T1000 (cell line): Measurements from ENCODE around the gene APOBEC3B.
"Not testable (repeated sequence)": the region's sequence is repeated elsewhere in the genome, so short reads cannot be mapped to it uniquely, and the experiment has no call there.

Experiments
- DNase-seq: peaks from one replicate; lab custom pipeline; 2025; ENCODE audit warnings: mixed read lengths; lab: John Stamatoyannopoulos, UW

The APOBEC3B gene

DNA sequence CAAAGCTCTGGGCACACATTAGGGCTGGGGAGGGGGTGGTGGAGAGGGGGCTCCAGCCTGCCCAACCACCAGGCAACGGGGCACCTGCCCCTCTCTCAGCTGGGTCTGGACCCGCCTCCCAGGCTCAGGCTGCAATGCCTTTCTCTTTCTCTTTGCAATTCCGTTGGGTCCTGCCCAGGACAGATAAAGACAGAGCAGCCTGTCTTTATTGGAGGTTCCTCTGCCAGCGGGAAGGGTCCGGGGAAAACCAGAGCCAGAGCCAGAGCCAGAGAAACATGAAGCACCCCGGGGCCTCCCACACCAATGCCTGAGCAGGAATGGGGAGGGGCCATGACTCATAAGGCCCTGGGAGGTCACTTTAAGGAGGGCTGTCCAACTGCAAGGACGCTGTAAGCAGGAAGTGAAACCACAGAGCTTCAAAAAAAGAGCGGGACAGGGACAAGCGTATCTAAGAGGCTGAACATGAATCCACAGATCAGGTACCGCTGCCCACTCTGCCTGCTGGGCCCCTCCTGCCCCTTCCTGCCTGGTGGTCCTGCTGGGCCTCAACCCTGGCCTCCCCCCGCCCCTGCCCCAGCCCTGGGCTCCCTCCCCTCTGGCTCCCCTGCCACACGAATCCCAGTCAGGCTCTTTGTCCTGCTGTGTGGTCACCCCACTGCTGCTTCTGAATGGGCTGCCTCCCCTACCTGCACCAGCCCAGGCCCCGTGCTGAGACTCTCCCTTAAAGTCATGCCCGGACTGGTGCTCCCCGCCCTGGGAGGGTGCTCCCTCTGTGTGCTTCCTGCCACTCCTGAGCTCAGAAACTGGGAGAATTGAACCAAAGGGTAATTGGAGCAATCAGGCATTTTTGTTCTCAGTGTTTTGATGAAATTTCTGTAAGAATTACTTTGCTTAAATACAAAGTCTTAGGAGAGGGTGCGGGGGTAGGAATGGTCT, at the start of gene APOBEC3B:
Gene APOBEC3B, plus strand, starts transcription at position 356 of the 936 bp plus-strand sequence. Its CDS starts 107 bp downstream, at position 463.
- peak; percentile 80 for DNase-seq

DNA sequence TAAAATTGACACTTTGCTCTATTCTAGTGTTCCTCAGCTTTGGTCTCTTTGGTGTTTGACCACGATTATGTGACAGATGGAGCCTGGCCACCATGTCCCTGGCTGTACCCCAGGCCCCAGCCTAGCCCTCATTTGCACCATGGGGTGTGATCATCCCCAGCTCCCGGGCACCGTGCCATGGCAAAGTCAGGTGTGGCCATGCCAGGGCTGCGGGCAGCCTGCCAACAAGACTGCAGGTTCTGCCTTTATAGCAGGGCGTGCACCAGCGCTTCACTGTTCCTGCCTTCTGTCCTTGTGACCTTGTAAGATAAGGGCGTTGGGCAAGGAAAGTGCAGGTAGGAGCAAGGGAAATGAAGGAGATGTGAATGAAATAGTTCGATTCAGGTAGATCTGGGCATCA, 47.1 kb upstream of the APOBEC3B start:
- no peak for DNase-seq

DNA sequence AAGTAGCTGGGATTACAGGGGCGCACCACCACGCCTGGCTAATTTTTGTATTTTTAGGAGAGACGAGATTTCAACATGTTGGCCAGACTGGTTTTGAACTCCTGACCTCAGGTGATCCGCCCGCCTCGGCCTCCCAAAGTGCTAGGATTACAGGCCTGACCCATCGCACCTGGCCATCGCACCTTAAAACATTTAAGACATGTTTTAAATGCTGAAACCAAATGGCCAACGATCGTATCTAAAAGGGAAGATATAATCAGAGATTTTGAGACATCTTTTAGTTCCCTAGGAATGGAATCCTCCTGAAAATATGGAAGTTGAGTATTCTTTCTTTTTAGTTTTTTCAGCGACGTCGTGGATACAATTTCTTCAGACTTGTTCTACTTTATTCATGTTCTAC, 46.5 kb upstream of the APOBEC3B start:
- DNase-seq = no peak

DNA sequence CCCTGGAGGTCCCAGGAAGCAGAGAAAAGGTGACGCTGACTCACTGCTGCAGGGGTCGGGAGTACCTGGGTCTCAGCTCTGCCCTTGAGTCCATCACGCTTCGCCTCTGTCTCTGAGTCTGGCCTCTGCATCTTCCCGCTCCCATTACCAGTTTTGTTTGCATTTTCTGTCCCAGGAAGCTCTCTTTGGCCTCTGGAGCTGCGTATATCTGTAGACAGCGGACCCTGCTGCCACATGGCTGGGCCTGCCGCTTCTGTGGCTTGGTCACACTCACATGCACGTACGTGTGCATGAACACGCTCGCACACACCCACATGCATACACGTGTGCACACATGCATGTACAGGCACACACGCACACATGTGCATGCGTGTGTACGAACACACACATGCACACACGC, 45.6 kb upstream of the APOBEC3B start:
- DNase-seq = no peak

DNA sequence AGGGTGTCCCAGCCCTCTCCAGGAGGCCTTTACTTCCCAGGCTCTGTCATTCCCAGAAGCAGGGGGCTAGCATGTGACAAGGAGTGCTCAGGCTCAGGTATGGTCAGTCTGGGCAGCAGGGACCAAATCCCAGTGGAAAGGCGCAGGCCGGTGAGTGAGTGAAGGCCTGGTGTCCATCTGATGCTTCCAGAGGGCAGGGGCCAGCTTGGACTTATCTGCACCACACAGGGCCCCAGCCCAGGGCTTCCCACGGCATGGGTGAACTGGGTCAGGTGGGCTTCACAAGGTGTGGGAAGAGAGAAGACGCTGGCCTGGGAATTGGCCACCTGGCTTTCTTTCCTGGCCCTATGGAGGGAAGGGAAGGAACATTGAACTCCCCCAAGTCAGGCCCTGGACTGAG, 45.1 kb upstream of the APOBEC3B start:
- no peak for DNase-seq

DNA sequence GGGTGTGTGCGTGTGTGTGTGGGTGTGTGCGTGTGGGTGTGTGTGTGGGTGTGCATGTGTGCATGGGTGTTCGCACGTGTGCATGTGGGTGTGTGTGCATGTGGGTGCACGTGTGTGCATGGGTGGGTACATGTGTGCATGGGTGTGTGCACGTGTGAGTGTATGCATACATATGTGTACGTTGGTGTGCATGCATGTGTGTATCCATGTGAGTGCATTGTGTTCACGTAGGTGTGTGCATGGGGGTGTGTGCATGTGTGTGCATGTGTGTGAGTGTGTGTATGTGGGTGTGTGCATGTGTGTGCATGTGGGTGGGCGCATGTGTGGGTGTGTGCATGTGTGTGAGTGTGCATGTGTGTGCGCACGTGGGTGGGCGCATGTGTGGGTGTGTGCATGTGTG, 44.6 kb upstream of the APOBEC3B start:
- no peak for DNase-seq

DNA sequence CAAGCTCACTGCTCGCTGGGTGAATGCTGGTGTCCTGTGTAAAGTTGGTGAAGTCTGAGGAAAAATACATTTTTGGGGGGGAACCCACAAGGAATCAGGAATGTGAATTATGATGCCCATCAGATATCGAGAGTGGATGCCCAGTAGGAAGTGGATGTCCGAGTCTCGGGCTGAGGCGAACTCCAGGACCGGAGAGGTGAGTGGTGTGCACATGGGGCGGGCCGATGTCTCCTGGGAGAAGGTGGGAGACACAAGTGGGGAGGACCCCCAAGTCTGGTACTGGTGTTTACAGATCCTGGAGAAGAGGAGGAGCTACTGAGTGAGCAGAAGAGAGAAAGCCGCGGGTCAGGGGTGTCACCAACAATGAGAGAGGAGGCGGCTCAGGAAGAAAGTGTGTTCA, 43.9 kb upstream of the APOBEC3B start:
- no peak for DNase-seq

DNA sequence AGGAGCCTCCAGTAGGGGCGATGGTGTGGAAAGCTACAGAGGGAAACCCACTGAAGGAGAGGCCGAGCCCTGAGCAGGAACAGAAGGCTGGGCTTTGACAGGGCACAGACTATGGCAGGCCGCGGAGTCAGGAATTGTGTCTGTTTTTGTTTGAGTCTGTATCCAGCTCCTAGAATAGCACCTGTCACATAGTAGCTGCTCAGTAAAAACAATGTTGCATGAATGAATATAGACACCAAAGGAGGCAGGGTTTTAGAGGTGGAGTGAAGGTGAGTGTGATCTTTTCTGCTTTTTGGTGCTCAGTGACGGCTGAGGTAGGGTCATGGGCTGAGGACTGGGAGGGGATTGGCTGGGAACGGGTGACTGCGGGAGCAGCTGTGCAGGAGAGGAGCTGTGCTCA, 43.2 kb upstream of the APOBEC3B start:
- no peak for DNase-seq

DNA sequence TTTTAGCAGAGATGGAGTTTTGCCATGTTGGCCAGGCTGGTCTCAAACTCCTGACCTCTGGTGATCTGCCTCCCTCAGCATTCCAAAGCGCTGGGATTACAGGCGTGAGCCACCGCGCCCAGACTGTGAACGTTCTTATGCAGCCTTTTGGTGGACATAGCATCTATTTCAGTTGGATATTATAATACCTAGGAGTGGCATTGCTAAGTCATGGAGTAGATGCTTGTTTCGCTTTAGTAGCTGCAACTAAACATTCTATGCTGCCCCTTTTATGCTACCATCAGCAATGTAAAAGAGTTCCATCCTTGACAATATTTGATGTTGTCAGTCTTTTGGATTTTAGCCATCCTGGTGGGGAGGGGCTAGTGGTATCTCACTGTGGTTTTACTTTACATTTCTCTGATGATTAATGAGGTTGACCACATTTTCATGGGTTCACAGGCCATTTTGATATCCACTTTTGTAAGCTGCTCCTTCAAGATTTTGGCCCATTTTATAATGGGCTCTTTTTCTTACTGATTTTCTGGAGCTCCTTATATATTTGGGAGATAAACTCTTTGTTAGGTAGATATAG, 41.2 kb upstream of the APOBEC3B start:
- no peak for DNase-seq

DNA sequence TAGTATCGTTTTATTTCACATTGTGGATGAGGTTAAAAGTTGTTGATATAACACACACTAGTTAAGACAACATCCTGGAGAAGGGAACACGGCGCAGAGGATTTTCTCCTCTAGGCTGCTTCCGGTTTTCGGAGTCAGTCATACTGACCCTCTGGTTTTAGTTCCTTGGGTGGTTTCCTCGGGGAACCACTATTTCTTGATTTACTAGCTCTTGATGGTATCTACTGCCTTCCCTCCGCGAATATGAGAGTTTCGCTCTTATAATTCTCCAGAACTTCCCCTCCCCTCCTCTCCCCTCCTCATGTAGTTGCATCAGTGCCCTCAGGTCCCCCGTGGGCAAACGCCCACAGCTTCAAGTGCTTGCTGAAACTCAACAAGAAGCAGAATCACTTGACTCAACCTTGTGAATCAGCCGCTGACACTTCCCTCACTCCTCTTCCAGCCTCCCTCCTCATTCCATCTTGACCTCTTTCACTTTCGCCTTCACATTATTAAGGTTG, 40.6 kb upstream of the APOBEC3B start:
- no peak for DNase-seq

DNA sequence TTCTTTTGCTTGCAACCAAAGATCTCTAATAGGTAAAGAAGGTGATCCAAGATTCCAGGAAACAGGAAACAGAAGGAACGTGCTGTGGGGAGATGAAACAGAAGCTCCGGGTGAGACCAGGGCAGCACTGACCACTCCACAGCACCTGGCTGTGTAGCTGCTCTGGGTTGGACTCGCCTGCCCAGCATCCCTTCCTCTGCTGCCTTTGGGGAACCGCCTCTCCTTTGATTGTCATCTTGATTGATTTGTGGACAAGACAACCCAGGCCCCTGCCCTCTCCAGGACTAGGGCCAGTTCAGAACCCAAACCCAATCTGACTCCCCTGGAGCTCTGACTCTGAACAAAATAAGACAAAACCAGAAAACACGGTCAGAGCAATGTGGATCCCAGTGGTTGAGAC, 39.4 kb upstream of the APOBEC3B start:
- no peak for DNase-seq

DNA sequence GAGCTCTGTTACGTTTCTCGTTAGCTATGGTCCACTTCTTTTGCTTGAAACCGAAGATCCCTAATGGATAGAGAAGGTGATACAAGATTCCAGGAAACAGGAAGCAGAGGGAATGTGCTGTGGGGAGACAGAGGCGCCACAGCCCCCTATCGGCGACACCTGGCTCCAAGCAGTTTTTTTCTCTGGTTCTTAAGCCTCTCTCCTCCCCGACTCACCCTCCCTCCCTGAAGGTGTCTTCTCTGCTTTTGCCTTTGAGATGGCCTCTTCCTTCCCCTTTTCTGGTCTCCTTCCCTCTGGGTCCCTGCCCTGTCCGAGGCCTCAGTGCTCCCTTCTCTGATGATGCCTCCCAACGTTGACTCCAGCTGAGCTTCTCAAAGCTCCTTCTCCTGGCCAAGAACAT, 38.9 kb upstream of the APOBEC3B start:
- DNase-seq = no peak

DNA sequence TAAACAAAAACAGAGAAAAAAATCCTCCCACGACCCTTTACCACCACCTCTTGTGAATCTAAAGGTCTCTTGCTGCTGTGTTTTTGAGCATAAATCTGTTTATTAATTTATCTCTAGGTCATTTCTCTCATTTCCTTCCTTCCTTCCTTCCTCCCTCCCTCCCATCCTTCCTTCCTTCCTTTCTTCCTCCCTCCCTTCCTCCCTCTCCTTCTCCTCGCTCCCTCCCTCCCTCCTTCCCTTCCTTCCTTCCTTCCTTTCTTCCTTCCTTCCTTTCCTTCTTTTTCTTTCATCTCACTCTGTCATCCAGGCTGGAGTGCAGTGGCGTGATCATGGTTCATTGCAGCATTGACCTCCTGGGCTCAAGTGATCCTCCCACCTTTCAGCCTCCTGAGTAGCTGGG, 38.3 kb upstream of the APOBEC3B start:
- no peak for DNase-seq

DNA sequence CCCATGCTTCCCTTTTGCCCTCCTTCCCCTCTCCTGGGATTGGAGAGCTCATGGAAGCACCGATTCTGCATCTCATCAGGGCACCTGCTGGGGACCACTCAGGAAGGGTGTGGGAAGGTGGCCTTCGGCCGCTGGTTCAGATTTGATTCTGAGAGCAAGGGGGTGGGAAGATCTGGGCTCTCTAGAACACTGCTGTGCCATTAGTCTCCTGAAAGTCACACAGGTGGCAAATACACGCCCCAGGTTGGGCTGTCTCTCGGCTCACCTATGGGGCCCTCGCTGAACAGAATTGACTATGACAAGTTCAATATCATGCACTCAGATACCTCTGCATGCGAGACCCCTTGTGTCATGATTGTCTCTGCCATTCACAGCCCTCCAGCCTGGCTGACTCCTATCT, 37.5 kb upstream of the APOBEC3B start:
- DNase-seq = no peak

DNA sequence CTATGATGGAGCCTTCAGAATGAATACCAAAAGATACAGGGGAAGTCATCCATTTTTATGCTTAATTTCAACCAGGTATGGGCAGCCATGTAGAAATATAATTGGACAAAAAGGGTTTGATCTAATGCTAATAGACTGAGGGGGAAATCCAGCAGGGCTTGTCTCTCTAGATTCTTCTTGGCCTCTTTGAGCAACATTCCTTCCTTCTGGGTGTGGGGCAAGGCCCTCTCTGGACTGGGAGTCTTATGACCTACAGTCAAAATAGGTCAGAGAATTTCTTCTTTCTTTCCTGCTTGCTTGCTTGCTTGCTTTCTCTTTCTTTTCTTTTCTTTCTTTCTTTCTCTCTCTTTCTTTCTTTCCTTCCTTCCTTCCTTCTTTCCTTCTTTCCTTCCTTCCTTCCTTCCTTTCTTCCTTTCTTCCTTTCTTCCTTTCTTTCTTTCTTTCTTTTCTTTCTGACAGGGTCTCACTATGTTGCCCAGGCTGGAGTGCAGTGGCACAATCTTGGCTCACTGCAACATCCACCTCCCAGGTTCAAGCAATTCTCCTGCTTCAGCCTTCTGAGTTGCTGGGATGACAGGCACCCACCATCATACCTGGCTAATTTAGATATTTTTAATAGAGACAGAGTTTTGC, 36.3 kb upstream of the APOBEC3B start:
- not testable (repeated sequence) for DNase-seq

DNA sequence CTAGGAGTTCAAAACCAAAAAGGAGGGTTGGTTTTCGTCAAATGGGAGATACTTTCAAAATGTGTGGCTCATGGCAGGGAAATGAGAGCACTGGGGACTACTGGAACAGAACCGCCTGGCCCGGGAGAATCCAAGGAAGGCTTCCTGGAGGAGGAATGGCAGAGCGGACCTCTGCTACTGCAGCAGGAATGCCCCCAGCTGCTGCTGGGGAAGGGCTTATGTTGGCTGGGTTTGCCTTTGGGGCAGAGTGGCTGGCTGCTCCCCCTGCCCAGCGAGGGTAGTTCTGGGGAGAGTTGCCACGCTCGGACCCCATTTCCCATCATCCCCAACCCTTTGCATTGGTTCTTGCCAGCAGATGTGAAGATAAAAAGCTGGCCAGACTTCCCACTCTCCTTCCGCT, 35.4 kb upstream of the APOBEC3B start:
- DNase-seq = no peak

DNA sequence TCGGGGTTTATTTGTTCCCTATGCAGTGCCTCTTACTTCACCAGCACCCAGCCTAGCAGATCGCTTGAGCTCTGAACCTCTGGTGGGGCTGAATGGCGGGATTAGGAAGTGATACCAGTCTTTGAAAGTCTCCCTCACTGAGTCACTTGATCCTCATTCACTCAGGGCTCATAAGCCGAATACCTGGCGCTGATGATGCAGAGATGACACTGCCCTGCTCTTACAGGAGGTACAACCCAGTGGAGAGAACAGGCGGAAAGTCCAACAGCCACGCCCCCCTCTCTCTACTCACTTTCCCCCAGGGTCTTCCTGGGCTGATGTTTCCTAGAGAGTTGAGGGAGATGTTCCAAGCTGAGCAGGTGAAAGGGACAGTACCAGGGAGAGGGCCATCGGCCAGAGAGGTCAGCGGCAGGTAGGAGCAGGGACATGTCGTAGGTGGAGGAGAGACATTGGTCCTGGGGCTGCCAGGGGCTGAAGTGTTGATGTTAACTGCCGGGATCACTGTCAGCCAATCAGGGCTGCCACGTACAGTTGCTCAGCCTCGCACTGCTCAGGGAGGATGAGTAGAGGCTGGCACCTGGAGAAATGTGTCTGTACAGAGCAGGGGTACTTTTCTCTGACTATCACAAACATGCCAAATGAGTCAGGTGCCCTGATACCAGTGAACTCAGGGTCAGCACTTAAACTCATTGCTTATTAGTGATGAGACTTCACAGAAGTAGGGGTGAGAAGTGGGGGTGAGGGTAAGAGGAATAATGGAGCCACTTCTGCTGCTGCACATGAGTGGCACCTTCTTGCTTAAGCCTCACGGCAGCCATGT, 34.6 kb upstream of the APOBEC3B start:
- DNase-seq = no peak

DNA sequence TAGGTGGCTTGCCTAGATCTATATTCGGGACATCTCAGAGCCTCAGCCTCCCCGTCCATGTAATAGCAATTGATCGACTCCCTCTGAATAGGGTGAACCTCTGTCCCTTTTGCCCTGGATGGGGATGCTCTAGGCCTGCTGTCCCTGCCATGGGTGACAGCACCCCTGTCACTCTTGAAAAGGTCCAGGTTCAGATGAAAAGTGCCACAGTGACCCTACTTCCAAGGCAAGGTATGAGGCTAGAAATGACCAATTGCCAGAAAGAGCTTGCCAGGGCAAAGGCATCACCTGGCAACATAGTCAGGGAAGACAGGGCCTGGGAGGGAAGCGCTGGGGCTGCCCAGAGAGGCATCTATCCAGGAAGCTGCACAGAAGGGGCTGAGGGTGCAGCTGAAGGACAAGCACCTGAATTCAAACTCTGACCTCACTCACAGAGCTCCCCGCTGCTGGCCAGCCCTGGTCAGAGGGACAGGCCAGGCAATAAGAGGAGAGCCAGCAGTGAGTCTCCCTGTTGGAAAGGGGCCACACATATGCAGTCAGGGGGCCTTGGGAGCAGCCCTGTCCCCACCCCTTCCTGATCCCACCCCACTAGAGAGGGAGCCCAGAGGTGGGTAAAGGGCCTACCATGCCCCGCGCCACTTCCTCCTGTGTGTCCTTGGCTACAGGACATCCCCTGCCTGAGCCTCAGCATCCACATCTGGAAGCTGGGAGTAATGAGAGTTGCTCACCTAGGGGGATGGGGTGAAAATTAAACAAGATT, 33.8 kb upstream of the APOBEC3B start:
- no peak for DNase-seq

DNA sequence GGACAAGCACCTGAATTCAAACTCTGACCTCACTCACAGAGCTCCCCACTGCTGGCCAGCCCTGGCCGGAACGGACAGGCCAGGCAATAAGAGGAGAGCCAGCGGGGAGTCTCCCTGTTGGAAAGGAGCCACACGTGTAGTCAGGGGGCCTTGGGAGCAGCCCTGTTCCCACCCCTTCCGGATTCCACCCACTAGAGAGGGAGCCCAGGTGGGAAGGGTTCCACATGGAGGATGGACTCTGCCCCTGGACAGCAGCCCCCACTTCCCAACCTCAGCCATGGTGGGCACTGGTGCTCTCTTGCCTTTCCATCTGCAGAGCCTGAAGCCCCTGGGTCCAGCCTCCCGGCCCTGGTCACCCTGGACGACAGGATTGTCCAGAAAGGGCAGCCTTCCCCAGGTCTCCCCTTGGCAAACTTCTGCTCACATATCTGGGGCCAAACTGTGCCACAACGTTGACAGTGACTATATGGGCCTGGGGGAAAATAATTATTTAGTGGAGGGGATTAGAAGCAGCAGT, 32.2 kb upstream of the APOBEC3B start:
- no peak for DNase-seq

DNA sequence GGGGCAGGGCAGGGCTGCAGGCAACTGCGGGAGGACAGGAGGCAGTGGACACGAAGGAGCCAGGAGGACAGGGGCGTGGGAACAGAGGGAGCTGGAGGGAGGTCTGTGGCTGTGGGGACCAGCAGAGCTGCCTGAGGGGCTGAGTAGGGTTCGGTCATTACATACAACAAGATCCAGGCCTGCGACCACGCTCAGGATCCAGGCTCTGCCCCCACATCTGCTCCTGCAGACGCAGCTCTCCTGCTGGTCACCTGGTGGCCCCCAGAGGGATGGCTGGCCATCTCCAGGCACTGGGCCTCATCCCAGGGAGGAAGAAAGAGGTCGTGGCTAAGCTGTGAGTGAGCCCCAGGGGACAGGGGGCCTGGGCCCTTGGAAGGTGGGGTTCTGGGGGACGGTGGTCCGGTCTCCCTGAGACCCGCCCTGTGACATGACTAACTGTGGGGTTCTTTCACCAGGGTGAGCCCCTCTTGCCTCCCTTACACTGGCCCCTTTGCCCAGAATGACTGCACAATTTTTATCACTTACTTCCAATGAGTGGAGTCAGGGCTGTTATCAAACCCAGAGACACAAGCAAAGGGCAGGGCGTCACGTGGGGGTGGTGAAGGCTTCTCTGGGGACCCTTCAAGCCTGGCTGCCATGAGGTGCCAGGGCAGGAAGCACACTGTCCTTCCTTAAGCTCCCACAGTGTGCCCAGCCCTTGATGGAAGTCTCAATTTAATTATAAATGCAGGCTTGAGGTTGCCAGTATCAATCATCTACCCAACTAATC, 31.4 kb upstream of the APOBEC3B start:
- no peak for DNase-seq
